HG03097 (cell line): Measurements from ENCODE around the gene SPTAN1.
"Not testable (repeated sequence)": the region's sequence is repeated elsewhere in the genome, so short reads cannot be mapped to it uniquely, and the experiment has no call there.

ENCODE experiments used
- ATAC-seq: cut with Tn5 transposase; IDR thresholded peaks from one replicate; pipeline ENCODE4 v1.9.1; 2021; ENCODE audit not compliant: unreplicated experiment, low FRiP score

SPTAN1 gene

DNA sequence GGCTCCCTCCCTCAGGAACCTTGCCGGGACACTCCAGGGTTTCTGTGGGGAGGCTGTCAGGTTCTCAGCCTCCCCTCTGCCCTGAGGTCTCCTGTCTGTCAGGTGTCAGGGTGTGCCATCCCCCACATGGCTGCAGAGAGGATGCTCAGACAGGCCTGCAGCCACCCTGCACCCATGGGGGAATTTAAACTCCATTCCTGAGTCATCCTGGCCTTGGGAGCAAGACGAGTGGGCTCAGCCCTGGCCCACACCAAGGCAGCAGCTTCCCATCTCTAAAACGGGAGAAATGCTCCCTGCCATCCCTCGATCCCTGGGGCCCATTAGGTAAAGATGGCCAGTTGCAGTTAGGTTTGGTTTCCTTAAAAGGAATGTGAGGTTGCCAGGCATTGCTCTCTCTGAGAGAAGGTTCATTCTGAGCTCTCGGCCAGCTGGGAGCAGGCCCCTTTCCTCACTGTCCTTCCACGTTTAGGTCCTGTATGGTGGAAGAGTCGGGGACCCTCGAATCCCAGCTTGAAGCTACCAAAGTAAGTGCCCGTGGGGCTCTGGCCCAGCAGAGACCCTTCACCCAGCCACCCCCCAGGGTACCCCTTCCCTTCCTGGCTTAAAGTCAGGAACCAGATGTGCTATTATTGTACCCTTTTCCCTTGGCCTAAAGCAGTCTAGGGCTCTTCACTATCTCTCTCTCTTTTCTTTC, 77.6 kb downstream of the SPTAN1 start:
- no peak for ATAC-seq

DNA sequence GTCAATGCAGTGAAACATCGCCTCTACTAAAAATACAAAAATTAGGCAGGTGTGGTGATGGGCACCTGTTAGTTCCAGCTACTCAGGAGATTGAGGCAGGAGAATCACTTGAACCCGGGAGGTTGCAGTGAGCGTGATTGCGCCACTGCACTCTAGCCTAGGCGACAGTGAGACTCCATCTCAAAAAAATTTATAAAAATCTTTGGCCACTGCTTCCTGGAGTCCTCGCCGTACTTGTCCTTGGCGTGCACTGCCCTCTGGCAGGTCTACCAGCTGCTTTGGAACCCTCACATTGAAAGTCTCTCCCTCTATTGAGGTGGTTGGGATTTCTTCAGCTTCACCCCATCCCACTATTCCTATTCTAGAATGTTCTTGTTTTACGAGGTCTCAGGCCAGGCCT, 79.2 kb downstream of the SPTAN1 start:
- ATAC-seq: no peak

DNA sequence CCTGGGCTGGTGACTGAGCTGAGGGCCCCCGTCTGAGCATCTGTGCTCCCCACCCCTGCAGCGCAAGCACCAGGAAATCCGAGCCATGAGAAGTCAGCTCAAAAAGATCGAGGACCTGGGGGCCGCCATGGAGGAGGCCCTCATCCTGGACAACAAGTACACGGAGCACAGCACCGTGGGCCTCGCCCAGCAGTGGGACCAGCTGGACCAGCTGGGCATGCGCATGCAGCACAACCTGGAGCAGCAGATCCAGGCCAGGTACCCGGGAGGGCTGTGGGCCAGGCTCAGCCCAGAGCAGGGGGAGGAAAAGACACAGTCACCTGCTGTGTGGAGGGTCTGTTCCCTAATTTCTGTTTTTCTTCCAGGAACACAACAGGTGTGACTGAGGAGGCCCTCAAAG, 79.7 kb downstream of the SPTAN1 start:
- no peak for ATAC-seq

DNA sequence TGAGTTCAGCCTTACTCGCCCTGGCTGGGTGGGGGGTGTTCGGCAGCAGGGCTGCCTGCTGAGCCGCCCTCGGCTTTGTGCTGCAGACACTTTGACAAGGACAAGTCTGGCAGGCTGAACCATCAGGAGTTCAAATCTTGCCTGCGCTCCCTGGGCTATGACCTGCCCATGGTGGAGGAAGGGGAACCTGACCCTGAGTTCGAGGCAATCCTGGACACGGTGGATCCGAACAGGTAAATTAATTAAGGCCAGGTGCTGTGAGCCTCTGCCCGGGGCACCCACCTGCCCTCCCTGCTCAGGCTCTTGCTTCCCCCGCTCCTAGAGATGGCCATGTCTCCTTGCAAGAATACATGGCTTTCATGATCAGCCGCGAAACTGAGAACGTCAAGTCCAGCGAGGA, 80.1 kb downstream of the SPTAN1 start:
- no peak for ATAC-seq

DNA sequence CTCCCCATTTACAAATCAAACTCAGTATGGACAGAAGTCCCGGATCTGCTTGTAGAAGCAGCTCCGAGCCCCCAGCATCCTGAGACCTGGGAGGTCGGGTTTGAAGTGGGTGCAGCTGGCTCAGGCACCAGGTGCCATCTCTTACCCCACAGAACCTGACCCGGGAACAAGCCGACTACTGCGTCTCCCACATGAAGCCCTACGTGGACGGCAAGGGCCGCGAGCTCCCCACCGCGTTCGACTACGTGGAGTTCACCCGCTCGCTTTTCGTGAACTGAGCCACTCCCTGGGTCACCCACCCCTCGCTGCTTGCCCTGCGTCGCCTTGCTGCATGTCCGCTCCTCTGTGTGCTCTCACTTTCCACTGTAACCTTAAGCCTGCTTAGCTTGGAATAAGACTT, 80.7 kb downstream of the SPTAN1 start:
- no peak for ATAC-seq

DNA sequence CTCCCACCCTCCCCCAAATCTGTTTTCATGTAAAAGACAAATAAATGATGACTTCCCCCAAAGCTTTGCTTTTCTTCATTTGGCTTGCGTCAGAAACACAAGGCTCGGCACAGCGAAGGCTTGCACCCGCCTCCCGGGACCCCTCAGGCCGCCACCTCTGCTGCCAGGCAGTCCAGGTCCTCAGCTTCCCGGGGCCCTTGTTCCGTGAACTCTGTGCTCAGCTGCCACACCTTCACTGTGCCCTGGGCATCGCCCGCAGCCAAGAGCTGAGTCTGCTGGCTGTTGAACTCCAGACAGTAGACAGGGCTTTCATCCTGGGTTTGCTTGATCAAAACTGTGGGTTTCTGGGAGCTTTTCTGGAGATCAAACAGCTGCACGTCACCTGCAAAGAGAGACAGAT, 81.2 kb downstream of the SPTAN1 start:
- no peak for ATAC-seq

DNA sequence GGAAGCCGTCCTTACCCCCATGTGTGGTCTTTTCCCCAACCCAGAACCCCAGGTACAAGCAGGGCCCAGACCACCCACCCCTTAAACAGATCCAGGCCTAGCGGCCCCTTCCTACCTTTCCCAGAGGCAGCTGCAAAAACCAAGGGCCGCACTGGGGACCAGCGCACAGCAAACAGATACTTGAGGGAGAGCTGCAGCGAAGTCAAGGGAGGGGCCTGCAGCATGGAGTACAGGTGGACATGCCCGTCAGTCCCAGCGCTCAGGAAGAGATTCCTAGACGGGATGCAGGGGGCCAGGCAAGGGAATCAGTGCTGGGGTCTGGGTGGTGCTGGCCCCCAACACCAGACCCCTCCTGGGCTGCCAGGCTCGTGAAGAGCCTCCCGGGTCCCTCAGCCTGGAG, 81.7 kb downstream of the SPTAN1 start:
- no peak for ATAC-seq

DNA sequence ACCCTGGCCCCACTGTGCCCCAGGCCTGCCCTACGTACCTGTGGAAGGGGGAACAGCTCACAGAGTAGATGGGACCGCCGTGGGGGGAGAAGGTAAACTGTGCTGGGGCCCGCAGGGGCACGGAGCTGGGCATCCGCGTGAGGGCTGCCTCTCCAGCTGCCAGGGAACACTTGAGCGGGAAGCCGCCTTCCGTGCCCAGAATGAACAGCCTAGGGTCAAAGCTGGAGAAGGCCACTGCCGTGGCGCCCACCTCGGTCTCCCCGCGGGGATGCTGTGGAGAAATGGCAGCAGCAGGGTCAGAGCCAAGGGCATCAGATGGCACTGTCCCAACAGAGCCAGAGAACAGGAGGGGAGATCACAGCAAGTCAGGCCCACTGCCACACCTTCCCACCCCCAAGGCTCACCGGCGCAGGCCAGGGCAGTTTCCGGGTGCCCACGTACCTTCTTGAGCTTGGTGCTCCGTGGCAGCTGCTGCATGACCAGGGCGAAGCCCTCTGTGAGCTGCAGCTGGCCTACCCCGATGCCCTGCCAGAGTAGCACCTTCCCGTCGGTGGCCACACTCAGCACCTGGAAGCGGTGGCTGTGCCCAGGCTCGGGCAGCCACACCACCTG, 82.4 kb downstream of the SPTAN1 start:
- ATAC-seq: no peak

DNA sequence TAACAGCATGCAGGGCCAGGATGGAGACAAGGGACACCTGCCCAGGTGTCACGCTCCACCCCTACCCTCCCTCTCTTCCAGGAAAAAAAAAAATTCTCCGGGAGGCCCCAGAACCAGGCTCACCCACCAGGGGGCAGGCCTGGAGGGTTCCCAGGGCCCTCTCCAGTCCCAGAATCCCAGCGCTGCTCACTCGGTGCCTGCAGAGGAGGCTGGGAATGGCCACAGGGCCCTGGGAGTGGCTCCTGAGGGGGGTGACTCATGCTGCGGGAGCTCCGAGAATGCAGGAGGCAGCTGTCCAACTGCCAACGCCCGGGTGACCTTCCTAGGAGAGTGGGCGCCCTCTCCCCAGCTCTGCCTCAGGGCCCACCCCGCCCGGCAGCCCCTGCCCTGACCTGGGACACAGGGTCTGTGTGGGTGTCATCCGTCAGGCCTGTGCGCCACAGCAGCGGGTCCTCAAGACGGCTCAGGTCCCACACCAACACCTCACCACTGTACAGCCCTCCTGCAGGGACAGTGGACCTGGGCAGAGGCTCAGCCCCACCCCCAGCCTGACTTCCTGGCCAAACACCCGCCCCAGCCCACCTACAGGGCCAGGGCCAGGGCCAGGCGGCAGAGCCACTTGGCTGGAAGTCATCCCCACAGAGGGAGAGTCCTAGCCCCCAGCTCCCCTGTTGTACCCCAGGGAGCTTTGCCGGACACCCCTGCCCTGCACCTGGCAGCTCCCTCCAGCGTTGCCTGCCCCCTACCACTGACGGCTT, 83.1 kb downstream of the SPTAN1 start:
- ATAC-seq: no peak

DNA sequence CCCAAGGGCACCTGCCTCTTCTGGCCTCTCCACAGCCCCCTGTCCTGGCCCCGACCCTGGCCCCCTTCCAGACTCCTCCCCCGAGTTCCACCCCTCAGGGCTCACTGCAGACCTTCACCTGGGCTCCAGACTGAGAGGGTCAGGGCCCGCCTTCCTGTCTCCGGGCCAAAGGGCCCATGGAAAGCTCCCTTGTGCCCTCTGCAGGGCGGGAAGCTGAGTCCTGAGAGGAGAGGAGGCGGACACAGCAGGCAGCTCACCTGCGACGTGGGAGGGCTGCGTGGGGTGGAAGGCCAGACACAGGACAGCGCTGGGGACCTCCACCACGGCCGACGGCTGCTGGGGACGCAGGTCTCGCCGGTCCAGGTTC, 83.6 kb downstream of the SPTAN1 start:
- ATAC-seq: no peak

DNA sequence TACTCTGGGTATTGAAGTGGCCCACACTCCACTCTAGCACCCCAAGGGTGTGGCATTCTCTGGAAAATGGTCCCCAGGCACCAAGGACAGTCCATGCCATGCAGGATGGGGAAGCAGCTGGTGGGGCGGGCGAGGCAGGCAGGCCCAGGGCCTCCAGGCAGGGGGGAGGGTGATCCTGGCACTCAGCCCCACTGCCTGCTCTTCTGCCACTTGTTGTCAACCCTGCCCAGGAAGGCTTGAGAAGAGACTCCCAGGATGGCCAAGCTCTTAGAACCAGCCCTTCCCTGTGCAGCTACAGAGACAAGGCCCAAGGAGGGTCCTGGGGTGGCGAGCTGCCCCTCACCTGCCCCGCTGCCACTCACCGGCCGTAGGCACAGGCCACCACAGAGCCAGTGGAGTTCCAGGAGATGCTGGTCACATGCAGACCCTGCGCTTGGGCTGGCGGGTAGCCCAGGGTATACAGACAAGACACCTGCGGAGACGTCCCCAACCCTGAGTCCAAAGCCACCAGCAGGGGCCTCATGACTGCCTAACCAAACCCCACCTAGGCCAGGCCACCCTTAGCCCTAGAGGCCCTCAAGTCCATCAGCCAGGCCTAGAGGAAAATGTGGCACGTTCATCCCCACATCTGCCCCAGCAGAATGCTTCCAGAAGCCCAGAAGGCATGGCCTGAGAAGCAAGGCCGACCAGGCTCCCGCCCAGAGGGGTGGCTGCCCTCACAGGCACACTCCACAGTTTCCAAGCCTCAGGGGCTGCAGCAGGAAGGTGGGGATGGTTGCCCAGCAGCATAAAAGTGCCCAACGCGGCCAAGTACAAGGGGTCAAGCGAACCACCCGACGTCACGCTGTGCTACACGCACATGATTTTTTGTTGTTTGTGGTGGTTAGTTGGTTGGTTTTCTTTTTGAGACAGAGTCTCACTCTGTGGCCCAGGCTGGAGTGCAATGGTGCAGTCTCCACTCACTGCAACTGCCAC, 84.5 kb downstream of the SPTAN1 start:
- ATAC-seq: no peak

DNA sequence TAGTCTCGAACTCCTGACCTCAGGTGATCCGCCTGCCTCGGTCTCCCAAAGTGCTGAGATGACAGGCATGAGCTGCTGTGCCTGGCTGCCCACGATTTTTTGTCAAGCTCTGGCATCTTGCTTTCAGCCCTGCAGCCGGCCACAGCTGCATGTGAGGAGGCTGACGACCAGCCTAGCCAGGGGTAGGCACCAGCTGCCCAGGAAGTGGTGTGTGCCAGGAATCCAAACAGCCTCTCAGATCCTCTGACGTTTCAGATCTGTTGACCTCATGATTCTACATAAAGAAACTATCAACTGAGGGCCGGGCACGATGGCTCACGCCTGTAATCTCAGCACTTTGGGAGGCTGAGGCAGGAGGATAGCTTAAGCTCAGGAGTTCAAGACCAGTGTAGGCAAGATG, 85.3 kb downstream of the SPTAN1 start:
- ATAC-seq: no peak

DNA sequence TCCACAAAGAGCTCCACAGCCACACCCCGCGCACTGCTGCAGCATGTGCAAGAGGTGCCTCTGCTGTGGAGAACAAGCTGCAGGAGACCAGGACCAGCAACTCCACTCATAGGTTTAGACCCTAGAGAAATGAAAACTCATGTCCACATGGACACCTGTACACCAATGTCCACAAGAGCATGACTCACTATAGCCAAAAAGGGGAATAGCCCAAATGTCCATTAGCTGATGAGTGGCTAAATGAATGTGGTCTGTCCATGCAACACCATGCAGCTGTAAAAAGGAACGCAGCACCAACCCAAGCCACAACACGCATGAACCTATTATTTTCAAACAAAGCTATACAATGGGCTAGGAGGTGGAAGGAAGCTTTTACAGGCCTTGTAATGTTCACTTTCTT, 86.2 kb downstream of the SPTAN1 start:
- ATAC-seq: no peak

DNA sequence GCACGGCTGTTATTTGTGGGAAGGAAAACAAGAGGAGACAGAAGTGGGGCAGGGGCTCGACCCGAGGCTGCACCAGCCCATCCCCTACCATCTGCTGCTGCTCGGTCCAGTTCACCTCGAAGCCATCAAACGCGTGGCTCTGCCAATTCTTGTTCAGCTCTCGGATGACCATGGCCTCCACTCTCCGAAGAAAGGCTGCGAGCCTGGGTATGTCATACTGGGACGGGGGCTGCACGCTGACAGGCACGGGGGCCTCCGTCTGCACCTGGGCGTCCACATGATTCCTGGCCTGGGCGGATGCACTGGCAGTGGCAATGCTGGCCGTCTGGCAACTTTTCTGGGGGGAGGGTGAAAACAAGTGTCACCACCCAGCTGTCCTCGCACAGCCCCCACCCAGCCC, 88.2 kb downstream of the SPTAN1 start:
- ATAC-seq: no peak

DNA sequence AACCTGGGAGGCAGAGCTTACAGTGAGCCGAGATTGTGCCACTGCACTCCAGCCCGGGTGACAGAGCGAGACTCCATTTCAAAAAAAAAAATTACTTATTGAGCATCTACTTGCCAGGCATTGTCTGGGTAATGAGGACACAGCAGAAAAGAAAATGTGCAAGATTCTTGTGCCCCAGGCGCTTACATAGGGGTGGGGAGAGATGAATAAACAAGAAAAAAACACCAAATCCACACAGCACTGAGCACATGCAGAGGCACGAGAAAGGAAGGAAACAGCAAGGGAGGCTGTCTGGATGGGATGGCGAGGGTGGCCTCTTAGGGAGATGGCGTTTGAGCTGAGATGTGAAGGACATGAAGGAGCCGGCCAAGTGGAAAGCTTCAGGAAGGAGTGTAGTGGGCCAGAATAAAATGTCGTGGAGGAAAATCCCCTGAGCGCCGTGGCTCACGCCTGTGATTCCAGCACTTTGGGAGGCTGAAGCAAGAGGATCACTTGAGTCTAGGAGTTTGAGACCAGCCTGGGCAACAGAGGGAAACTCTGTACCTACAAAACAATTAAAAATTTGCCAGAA, 90.4 kb downstream of the SPTAN1 start:
- no peak for ATAC-seq

DNA sequence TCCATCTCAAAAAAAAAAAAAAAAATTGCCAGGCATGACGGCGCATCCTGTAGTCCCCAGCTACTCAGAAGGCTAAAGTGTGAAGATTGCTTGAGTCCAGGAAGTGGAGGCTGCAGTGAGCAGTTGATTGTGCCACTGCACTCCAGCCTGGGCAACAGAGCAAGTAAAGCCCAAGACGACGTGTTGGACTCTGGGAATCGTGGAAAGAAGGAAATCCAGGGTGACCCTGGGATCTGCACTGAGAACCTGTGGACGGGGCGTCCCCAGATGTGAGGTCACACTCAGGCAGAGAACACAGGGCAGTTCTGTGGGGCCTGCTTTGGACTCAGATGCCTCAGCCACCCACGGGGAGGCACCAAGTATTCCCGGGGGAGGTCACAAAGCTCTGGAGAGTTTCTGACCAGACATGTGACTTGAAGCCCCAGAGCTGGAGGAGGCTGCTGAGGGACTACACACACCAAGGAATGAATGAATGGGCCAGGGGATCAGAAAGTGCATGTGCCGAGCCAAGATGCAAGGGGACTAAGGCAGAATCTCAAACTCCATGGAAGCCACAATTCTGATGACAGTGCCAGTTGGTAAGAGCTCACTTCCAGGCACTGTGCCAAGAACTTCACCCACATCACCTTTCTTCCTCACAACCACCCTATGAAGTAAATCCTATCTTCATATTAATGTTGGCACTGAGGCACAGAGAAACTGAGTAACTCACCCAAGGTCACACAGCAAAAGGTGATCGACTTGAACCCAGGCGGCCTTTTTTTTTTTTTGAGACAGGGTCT, 91.3 kb downstream of the SPTAN1 start:
- ATAC-seq: no peak

DNA sequence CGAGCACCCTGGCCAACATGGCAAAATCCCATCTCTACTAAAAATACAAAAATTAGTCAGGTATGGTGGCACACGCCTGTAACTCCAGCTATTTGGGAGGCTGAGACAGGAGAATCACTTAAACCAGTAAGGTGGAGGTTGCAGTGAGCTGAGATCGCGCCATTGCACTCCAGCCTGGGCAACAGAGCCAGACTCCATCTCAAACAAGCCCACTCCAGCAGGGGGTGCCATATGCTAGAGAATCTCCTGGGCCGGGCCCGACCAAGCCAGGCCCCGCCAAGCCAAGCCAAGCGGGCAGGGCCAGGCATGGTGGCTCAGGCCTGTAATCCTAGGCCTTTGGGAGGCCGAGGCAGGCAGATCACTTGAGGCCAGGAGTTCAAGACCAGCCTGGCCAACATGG, 95.8 kb downstream of the SPTAN1 start:
- ATAC-seq: not testable (repeated sequence)

DNA sequence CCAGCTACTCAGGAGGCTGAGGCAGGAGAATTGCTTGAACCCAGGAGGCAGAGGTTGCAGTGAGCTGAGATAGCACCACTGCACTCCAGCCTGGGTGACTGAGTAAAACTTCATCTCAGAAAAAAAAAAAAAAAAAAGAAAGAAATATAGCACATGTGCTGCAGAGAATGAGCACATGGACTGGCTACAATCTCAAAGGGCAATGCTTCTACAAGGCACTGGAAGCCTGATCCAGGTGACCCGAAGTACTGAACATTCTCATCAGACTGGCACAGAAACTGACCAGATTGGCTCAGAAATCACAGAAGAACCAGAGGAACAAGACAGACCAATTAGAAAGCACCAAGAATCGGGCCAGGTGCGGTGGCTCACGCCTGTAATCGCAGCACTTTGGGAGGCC, 99.4 kb downstream of the SPTAN1 start:
- ATAC-seq: no peak

DNA sequence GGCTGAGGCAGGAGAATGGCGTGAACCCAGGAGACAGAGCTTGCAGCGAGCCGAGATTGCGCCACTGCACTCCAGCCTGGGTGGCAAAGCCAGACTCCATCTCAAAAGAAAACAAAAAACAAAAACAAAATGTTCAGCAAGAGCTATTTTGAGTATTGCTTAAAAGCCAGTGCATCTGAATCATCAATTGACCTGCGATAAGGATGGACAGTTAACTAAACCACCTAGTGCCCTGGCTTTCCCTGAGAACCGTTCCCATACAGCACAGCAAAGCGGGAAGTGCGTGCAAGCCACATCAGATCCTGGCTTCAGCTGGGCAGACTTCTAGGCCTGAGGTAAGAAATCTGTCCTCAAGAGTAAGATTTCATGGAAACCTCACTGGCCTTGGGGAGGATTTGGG, 101.5 kb downstream of the SPTAN1 start:
- no peak for ATAC-seq

DNA sequence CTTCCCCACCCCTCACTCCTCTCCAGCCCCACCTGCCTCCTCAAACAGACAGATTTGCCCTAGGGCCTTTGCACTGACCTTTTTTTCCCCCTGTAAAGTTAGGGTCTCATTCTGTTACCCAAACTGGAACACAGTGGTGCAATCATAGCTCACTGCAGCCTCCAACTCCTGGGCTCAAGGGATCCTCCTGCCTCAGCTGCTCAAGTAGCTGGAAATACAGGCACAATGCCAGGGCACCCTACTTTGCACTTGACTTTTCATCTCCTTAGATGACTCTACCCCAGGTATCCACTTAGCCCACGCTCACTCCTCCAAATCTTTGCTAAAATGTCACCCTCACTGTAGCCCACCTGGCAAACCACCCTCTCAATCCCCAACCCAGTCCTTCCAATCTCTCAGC, 102.1 kb downstream of the SPTAN1 start:
- no peak for ATAC-seq
